Keratinocyte (primary cell): ENCODE measurements around the gene DBNDD2.

ENCODE experiments used
- CTCF ChIP-seq, 3 experiments: IDR thresholded peaks in 1 of 3; conservative IDR thresholded peaks in 1 of 3; optimal IDR thresholded peaks in 1 of 3; 2 replicates in 2 of 3; 3 replicates in 1 of 3; pipeline versions ENCODE3 to v1.5.1; 2011; ENCODE audit warnings: low read length in 3 of 3, mild to moderate bottlenecking in 3 of 3, moderate library complexity in 2 of 3, control low read depth in 1 of 3, inconsistent platforms in 1 of 3; ENCODE audit not compliant: insufficient read depth in 2 of 3; ENCODE audit errors: extremely low read depth in 1 of 3
- EZH2 ChIP-seq: IDR thresholded peaks from one replicate; pipeline ENCODE4 v1.6.1; 2012; ENCODE audit warnings: inconsistent platforms, mild to moderate bottlenecking, low read length, moderate library complexity

DNA sequence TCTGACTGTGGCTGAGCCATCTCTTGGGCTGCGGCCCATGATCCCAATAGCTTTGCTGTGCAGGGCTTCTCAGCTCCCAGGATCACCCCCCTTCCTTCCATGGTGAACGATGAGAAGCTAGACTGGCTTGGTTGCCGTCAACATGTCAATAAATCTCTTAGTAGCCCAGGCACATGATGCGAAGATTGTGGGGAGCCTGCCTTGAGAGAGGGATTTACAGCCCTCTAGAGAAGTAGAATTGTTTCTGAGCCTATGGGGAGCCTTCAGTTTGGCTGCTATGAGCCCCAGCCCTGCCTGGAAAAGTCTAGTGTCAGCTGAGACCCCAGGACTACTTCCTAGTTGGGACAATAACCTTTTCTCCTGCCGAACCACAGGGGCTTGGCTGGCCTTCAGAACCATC, 4.6 kb downstream of the DBNDD2 start:
- TF ChIP-seq EZH2 (no peak), CTCF (optimal IDR thresholded peaks at IDR 0.05 in 1 of 3, IDR thresholded peaks at IDR 0.05 in 1 of 3, conservative IDR thresholded peaks at IDR 0.05 in 1 of 3; ENCODE audit: extremely low read depth in 1 of 3, insufficient read depth in 2 of 3, low read length in 3 of 3) (no peak)
